H1 (cell line): Measurements from ENCODE around the gene GPANK1. TPM values are rescaled to one million over a fixed set of nuclear protein-coding genes. Genes with fewer than 3 reads are reported as not detected.

ENCODE experiments used
- EP300 ChIP-seq, 2 experiments: IDR thresholded peaks; 1 replicate in 1 of 2; 2 replicates in 1 of 2; pipeline ENCODE4 v1.6.1; 2011 to 2012; ENCODE audit warnings: low read depth in 2 of 2, low read length in 2 of 2, mild to moderate bottlenecking in 2 of 2, borderline replicate concordance in 1 of 2, inconsistent platforms in 1 of 2, moderate library complexity in 1 of 2
- JUND ChIP-seq: IDR thresholded peaks from 2 replicates; pipeline ENCODE4 v1.6.1; 2011; ENCODE audit warnings: mild to moderate bottlenecking, improper control_type of control experiment, low read length
- NANOG ChIP-seq: IDR thresholded peaks from 2 replicates; pipeline ENCODE4 v1.6.1; 2011; ENCODE audit warnings: low read length, low read depth, mild to moderate bottlenecking, inconsistent platforms; ENCODE audit not compliant: insufficient read depth, poor library complexity, severe bottlenecking
- POU5F1 ChIP-seq: IDR thresholded peaks from 2 replicates; pipeline ENCODE4 v1.6.1; 2011; ENCODE audit warnings: low read depth, mild to moderate bottlenecking, low read length, moderate library complexity
- SIRT6 ChIP-seq: IDR thresholded peaks from one replicate; pipeline ENCODE4 v1.7.1; 2012; ENCODE audit warnings: low read length, inconsistent platforms
- ZNF274 ChIP-seq: IDR thresholded peaks from 2 replicates; pipeline ENCODE4 v1.7.0; 2012; ENCODE audit warnings: low read length, borderline replicate concordance; ENCODE audit errors: extremely low read depth
- polyA plus RNA-seq, 7 experiments: library from polyadenylated mRNA; depleted of rRNA in 3 of 7; stranded (reverse) in 5 of 7; unstranded in 2 of 7; fragments of >200 nt in 5 of 7; fragments of 200-250 nt in 2 of 7; gene quantifications; 1 replicate in 5 of 7; 2 replicates in 1 of 7; 4 replicates in 1 of 7; pipeline versions ENCODE4 v1.2.1 to v1.2.3, GENCODE V29; 2011 to 2013; ENCODE audit warnings: missing spikeins in 2 of 7, mixed read lengths in 2 of 7
- total RNA-seq: library from RNA; stranded (reverse); fragmentation: NEBNext Ultra II Directional; extraction: Animal tissue kit (Norgen Biotek cat#: 25700); gene quantifications from 2 replicates; pipeline ENCODE4 v1.2.1, GENCODE V29; 2021

The GPANK1 gene
- total and polyA plus RNA-seq, 2 of the 8 experiments (the other 6 are each of a cell fraction or from before 2014, with no cell fraction given), result 24.5 to 30.2 TPM

DNA sequence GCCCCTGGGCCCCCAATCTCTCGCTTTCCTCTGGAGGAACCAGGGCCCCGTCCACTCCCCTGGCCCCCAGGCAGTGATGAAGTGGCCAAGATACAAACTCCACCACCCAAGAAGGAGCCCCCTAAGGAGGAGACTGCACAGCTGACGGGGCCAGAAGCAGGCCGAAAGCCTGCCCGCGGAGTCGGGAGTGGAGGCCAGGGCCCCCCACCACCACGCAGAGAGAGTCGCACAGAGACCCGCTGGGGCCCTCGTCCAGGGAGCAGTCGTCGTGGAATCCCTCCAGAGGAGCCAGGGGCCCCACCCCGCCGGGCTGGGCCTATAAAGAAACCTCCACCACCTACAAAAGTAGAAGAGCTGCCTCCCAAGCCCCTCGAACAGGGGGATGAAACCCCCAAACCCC is 33.6 kb downstream of the GPANK1 start (continued):
- no peak for TF ChIP-seq EP300 (IDR thresholded peaks at IDR 0.05; ENCODE audit: borderline replicate concordance in 1 of 2, low read depth in 2 of 2, low read length in 2 of 2)
- no peak for TF ChIP-seq POU5F1
- no peak for TF ChIP-seq ZNF274
- no peak for TF ChIP-seq SIRT6
- no peak for TF ChIP-seq NANOG
- TF ChIP-seq JUND, result no peak
